AG04450 (cell line): Measurements from ENCODE around the gene SERINC3. TPM values are rescaled to one million over a fixed set of nuclear protein-coding genes. Genes with fewer than 3 reads are reported as not detected.
A peak's percentile ranks its signal among the peaks of the same experiment; 100 is the strongest.

ENCODE experiments used
- CTCF ChIA-PET: fragments of 300-600, 350-600 bp; formaldehyde crosslinking; extraction: SDS; loops from one replicate; lab custom pipeline; 2022; ENCODE audit warnings: antibody characterized with exemption, inconsistent platforms; lab: Charles Lee
- POLR2A ChIA-PET: fragments of 350-600 bp; formaldehyde crosslinking; extraction: SDS; loops from one replicate; lab custom pipeline; 2021; ENCODE audit warnings: antibody characterized with exemption, inconsistent platforms; lab: Yijun Ruan, JAX
- DNase-seq: peaks from one replicate; pipeline ENCODE4 v3.0.0-alpha.2; 2011; ENCODE audit warnings: low read depth, low spot score
- H3K27ac ChIP-seq: one replicate; pipeline ENCODE4 v1.5.1; 2012; ENCODE audit warnings: low read depth, low read length, control low read depth
- H3K27me3 ChIP-seq: one replicate; pipeline ENCODE4 v1.6.0; 2012; ENCODE audit warnings: low read length; ENCODE audit not compliant: control insufficient read depth, insufficient read depth
- H3K4me3 ChIP-seq: 2 replicates; pipeline ENCODE4 v1.5.1; 2011; ENCODE audit warnings: mild to moderate bottlenecking, low read depth, low read length, control low read depth
- H3K9me3 ChIP-seq: 2 replicates; pipeline ENCODE4 v1.5.1; 2012; ENCODE audit warnings: low read length; ENCODE audit not compliant: control insufficient read depth, insufficient read depth
- polyA plus RNA-seq: library from polyadenylated mRNA; depleted of rRNA; stranded (reverse); fragments of >200 nt; gene quantifications from 2 replicates; pipeline ENCODE4 v1.2.3, GENCODE V29; 2011
- TF ChIP-seq, protein P1 (sequence below): IDR thresholded peaks from 2 replicates; pipeline ENCODE4 v1.5.1; 2011; ENCODE audit warnings: low read depth, low read length, control low read depth, inconsistent platforms

SERINC3 gene
- polyA plus RNA-seq, 1 experiment = 173 TPM

GRCh38 chr20:44450903-44451450 is 70.9 kb downstream of the SERINC3 start:
- Histone ChIP-seq H3K27ac (no peak overlapping the region), H3K4me3 (no peak overlapping the region), H3K9me3 (no peaks in the 10 kb centered on the region; the same call in 1 of the 2 replicates), H3K27me3 (peaks cover 21% of the 10 kb centered on the region)
- DNase-seq = no peak
- CTCF ChIA-PET = interaction anchor here (0.6 kb wide), 1 partner anchor 202 kb away, joined by 4 read pairs; no protein-coding TSS in a partner anchor
- POLR2A ChIA-PET = no interaction called here
- TF ChIP-seq, protein P1, sequence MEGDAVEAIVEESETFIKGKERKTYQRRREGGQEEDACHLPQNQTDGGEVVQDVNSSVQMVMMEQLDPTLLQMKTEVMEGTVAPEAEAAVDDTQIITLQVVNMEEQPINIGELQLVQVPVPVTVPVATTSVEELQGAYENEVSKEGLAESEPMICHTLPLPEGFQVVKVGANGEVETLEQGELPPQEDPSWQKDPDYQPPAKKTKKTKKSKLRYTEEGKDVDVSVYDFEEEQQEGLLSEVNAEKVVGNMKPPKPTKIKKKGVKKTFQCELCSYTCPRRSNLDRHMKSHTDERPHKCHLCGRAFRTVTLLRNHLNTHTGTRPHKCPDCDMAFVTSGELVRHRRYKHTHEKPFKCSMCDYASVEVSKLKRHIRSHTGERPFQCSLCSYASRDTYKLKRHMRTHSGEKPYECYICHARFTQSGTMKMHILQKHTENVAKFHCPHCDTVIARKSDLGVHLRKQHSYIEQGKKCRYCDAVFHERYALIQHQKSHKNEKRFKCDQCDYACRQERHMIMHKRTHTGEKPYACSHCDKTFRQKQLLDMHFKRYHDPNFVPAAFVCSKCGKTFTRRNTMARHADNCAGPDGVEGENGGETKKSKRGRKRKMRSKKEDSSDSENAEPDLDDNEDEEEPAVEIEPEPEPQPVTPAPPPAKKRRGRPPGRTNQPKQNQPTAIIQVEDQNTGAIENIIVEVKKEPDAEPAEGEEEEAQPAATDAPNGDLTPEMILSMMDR = no peak

GRCh38 chr20:44450281-44450889 is 71.5 kb downstream of the SERINC3 start:
- DNase-seq = no peak
- Histone ChIP-seq H3K4me3 (no peak overlapping the region), H3K9me3 (no peaks in the 10 kb centered on the region; the same call in 1 of the 2 replicates), H3K27ac (no peak overlapping the region), H3K27me3 (peaks cover 21% of the 10 kb centered on the region)
- TF ChIP-seq, protein P1 = no peak
- ChIA-PET POLR2A (no interaction called here), CTCF (interaction anchor here (0.9 to 1.2 kb wide), 4 partner anchors 11 to 233 kb away, joined by 3 to 7 read pairs (median 4); no protein-coding TSS in a partner anchor)

GRCh38 chr20:44449864-44450263 is 72.0 kb downstream of the SERINC3 start:
- CTCF ChIA-PET = interaction anchor here (0.9 to 1.2 kb wide), 4 partner anchors 12 to 232 kb away, joined by 3 to 7 read pairs (median 4); no protein-coding TSS in a partner anchor
- TF ChIP-seq, protein P1 = no peak
- Histone ChIP-seq H3K9me3 (no peaks in the 10 kb centered on the region; the same call in 1 of the 2 replicates), H3K27ac (no peak overlapping the region), H3K4me3 (no peak overlapping the region), H3K27me3 (peaks cover 21% of the 10 kb centered on the region)
- POLR2A ChIA-PET = no interaction called here
- no peak for DNase-seq

DNA sequence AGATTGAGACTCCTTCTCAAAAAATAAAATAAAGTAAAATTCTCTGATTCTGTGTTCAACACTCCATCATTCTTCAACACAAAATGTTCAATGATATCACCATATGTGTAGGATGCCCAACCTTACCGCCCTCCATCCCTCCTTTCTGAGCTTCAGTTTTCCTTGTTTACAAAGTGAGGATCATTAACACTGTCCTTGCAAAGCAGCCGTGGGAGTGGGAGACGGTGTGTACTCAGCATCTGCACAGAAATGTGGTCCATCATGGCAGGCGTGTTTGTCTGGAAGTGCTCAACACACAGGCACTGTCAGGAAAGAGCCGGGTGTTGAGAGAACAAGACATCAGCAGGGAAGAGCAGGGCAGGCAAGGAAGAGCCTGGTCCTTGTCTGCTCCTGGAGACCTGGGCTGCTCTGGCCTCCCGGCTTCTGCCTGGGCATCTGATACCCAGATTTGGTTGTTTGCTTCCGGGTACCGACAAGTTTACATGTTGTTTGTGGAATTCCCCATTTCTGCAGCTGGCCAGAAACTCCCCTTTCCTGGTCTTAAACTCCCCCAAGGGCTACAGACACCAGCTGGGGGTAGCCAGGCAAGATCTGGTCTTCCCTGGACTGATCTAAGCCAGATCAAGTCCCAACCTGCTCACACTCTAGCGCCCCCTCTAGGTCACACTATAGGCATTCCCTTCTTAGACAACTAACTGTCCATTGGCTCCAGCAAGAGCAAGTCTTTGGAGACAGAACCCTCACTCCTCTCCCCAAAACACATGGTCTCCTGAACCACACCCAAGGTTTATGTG is 72.9 kb downstream of the SERINC3 start:
- Histone ChIP-seq H3K4me3 (no peak overlapping the region), H3K27me3 (peaks cover 21% of the 10 kb centered on the region), H3K27ac (no peak overlapping the region), H3K9me3 (no peaks in the 10 kb centered on the region)
- CTCF ChIA-PET = no interaction called here
- POLR2A ChIA-PET = no interaction called here
- DNase-seq = no peak
- TF ChIP-seq, protein P1 = peak; percentile 15; the same call in 1 of the 2 replicates
